WI38 (cell line): ENCODE data around the gene KDM6B.

Experiments
- H3K4me3 ChIP-seq: 2 replicates; pipeline ENCODE4 v1.5.1; 2011; ENCODE audit warnings: low read depth, mild to moderate bottlenecking, control low read depth, low read length
- CTCF ChIP-seq: IDR thresholded peaks from 2 replicates; pipeline ENCODE4 v1.5.1; 2012; ENCODE audit warnings: low read depth, mild to moderate bottlenecking, control low read depth, low read length

The KDM6B gene

GRCh38 chr17:7841915-7842379 is 7.9 kb downstream of the KDM6B start:
- TF ChIP-seq CTCF = no peak
- peak overlapping the region; percentile 78 for H3K4me3 ChIP-seq

- no peak for TF ChIP-seq CTCF
- peak overlapping the region; percentile 78 for H3K4me3 ChIP-seq
Measured at GRCh38 chr17:7842380-7843256, 8.6 kb downstream of the KDM6B start.

GRCh38 chr17:7843257-7843535 is 9.2 kb downstream of the KDM6B start:
- TF ChIP-seq CTCF = no peak
- peak overlapping the region; percentile 78 for H3K4me3 ChIP-seq

- TF ChIP-seq CTCF = no peak
- peak overlapping the region; percentile 78 for H3K4me3 ChIP-seq
Measured at GRCh38 chr17:7843536-7844291, 9.7 kb downstream of the KDM6B start.

GRCh38 chr17:7844292-7845154 is 10.5 kb downstream of the KDM6B start:
- peak overlapping the region; percentile 78 for H3K4me3 ChIP-seq
- no peak for TF ChIP-seq CTCF

- peak overlapping the region; percentile 78 for H3K4me3 ChIP-seq
- TF ChIP-seq CTCF = no peak
Measured at GRCh38 chr17:7845359-7846062, 11.5 kb downstream of the KDM6B start.
